CD4-positive, alpha-beta memory T cell (primary cell): Measurements from ENCODE around the gene ARL11. TPM values are rescaled to one million over a fixed set of nuclear protein-coding genes. Genes with fewer than 3 reads are reported as not detected.

Source experiments
- CTCF ChIA-PET: fragments of 350-600 bp; sonication (Branson Sonifier 250); formaldehyde crosslinking; loops from one replicate; lab custom pipeline; 2021; ENCODE audit warnings: inconsistent platforms; ENCODE audit not compliant: partially characterized antibody; lab: Charles Lee
- POLR2A ChIA-PET: fragments of 350-600 bp; sonication (Branson Sonifier 250); formaldehyde crosslinking; loops from one replicate; lab custom pipeline; 2021; ENCODE audit not compliant: partially characterized antibody; lab: Charles Lee
- DNase-seq, 5 donors: peaks; one replicate each; pipeline versions ENCODE4 v3.0.0 to v3.0.0-alpha.2; 2020 to 2022; ENCODE audit warnings: mixed read lengths in 1 of 5
- H3K27ac ChIP-seq: one replicate; pipeline ENCODE4 v1.7.0; 2013; ENCODE audit warnings: low read depth, low read length
- H3K27me3 ChIP-seq: 2 replicates; pipeline ENCODE4 v1.7.0; 2013; ENCODE audit warnings: mild to moderate bottlenecking, low read length, moderate library complexity; ENCODE audit not compliant: insufficient read depth
- H3K36me3 ChIP-seq: 2 replicates; pipeline ENCODE4 v1.7.0; 2013; ENCODE audit warnings: mild to moderate bottlenecking, low read length, moderate library complexity; ENCODE audit not compliant: insufficient read depth
- H3K4me1 ChIP-seq: 2 replicates; pipeline ENCODE4 v1.7.0; 2013; ENCODE audit warnings: mild to moderate bottlenecking, low read length, moderate library complexity; ENCODE audit not compliant: insufficient read depth
- H3K4me3 ChIP-seq, 2 donors: one replicate each; pipeline ENCODE4 v1.7.0; 2013; ENCODE audit warnings: low read length in 2 of 2, mild to moderate bottlenecking in 1 of 2
- H3K9me3 ChIP-seq, 2 donors: one replicate each; pipeline ENCODE4 v1.7.0; 2013; ENCODE audit warnings: low read length in 2 of 2, control low read depth in 1 of 2; ENCODE audit not compliant: control insufficient read depth in 1 of 2
- H3K27ac Mint-ChIP-seq, 7 donors: one replicate each; pipeline ENCODE4 v1.8.0; 2020 to 2021; ENCODE audit warnings: mixed read lengths in 7 of 7, mild to moderate bottlenecking in 6 of 7, inconsistent platforms in 3 of 7, moderate library complexity in 3 of 7
- H3K27me3 Mint-ChIP-seq, 2 donors: one replicate each; pipeline ENCODE4 v1.8.0; 2020 to 2021; ENCODE audit warnings: mixed read lengths in 2 of 2
- H3K36me3 Mint-ChIP-seq, 2 donors: one replicate each; pipeline ENCODE4 v1.8.0; 2020 to 2021; ENCODE audit warnings: mixed read lengths in 2 of 2, inconsistent platforms in 1 of 2, mild to moderate bottlenecking in 1 of 2
- H3K4me1 Mint-ChIP-seq, 4 donors: one replicate each; pipeline ENCODE4 v1.8.0; 2020 to 2021; ENCODE audit warnings: mixed read lengths in 4 of 4, mild to moderate bottlenecking in 1 of 4
- H3K4me3 Mint-ChIP-seq, 8 donors: one replicate each; pipeline ENCODE4 v1.8.0; 2020 to 2021; ENCODE audit warnings: mixed read lengths in 8 of 8, mild to moderate bottlenecking in 7 of 8, moderate library complexity in 6 of 8, inconsistent platforms in 3 of 8
- H3K9me3 Mint-ChIP-seq, 8 donors: one replicate each; pipeline ENCODE4 v1.8.0; 2020 to 2021; ENCODE audit warnings: mixed read lengths in 8 of 8, mild to moderate bottlenecking in 5 of 8, inconsistent platforms in 3 of 8, moderate library complexity in 1 of 8
- intact Hi-C: fragments of 100-400 bp; cut with micrococcal nuclease; formaldehyde crosslinking; loops from one replicate; pipeline ENCODE4 v1.15.1; 2023
- polyA plus RNA-seq, 2 donors: library from polyadenylated mRNA; unstranded; fragments of 300-500 nt; fragmentation: Illumina TruSeq; gene quantifications; one replicate each; pipeline ENCODE4 v1.2.3, GENCODE V29; 2021
- total RNA-seq, 2 experiments: library from RNA; stranded (reverse); gene quantifications; one replicate each; pipeline ENCODE4 v1.2.3, GENCODE V29; 2021

ARL11 gene
- total and polyA plus RNA-seq, 4 experiments from 2014 or later, result 0.15 to 0.55 (median 0.41) TPM

DNA sequence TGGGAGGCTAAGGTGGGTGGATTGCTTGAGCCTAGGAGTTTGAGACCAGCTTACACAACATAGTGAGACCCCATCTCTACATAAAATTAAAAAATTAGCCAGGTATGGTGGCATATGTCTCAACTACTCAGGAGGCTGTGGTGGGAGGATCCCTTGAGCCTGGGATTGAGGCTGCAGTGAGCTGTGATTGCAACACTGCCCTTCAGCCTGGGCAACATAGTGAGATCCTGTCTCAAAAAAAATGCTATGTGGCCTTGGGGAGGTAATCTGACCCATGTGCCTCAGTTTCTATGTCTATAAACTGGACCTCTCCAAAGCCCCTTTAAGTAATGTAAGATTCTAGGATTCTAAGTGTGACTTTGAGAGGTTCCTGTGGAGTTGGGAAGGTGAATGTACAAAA, 25.2 kb downstream of the ARL11 start:
- intact Hi-C loops, result no loop called here
- H3K36me3 Mint-ChIP-seq, result peaks cover 2 to 7% of the 10 kb centered on the region in 2 donors
- H3K4me3 ChIP-seq, result no peak overlapping the region
- no peaks in the 10 kb centered on the region for H3K36me3 ChIP-seq
- H3K4me1 Mint-ChIP-seq, result no peaks in the 10 kb centered on the region
- H3K27ac Mint-ChIP-seq, result no peak overlapping the region
- H3K27ac ChIP-seq, result no peak overlapping the region
- no peaks in the 10 kb centered on the region for H3K9me3 Mint-ChIP-seq
- H3K4me3 Mint-ChIP-seq, result no peak overlapping the region
- DNase-seq, result no peak
- ChIA-PET CTCF (interaction anchor here (1.0 kb wide), 1 partner anchor 13 kb away, joined by 3 read pairs; no protein-coding TSS in a partner anchor), POLR2A (no interaction called here)
- H3K27me3 Mint-ChIP-seq, result no peaks in the 10 kb centered on the region
- no peaks in the 10 kb centered on the region for H3K27me3 ChIP-seq
- H3K9me3 ChIP-seq, result no peaks in the 10 kb centered on the region
- no peaks in the 10 kb centered on the region for H3K4me1 ChIP-seq

DNA sequence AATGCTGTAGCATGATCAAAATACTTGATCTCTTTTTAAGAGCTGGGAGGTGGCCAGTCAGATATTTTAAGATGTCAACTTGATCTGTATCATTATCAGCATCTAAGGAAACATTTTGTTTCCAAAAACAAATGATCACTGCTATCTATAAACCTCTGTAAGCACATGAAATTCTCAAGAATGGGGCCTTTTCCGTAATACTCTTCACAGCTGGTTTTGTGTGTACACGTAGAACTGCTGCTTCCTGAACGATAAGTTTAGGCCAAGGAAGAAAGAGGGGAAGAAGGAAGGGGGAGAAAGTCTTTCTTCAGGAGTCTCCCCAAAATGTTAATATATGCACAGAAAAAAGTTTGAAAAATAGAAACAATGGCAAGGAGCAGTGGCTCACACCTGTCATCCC, 25.7 kb downstream of the ARL11 start:
- no peak overlapping the region for H3K4me3 Mint-ChIP-seq
- H3K27ac Mint-ChIP-seq, result peak overlapping the region in 1 of 7 donors; percentile 48
- DNase-seq, result no peak
- POLR2A ChIA-PET, result no interaction called here
- Histone ChIP-seq H3K27me3 (no peaks in the 10 kb centered on the region), H3K4me3 (no peak overlapping the region), H3K27ac (no peak overlapping the region), H3K9me3 (no peaks in the 10 kb centered on the region), H3K36me3 (no peaks in the 10 kb centered on the region), H3K4me1 (no peaks in the 10 kb centered on the region)
- CTCF ChIA-PET, result interaction anchor here (1.0 kb wide), 1 partner anchor 13 kb away, joined by 3 read pairs; no protein-coding TSS in a partner anchor
- peaks cover 2 to 7% of the 10 kb centered on the region in 2 donors for H3K36me3 Mint-ChIP-seq
- intact Hi-C loops, result no loop called here
- H3K4me1 Mint-ChIP-seq, result no peaks in the 10 kb centered on the region
- H3K9me3 Mint-ChIP-seq, result no peaks in the 10 kb centered on the region
- no peaks in the 10 kb centered on the region for H3K27me3 Mint-ChIP-seq

DNA sequence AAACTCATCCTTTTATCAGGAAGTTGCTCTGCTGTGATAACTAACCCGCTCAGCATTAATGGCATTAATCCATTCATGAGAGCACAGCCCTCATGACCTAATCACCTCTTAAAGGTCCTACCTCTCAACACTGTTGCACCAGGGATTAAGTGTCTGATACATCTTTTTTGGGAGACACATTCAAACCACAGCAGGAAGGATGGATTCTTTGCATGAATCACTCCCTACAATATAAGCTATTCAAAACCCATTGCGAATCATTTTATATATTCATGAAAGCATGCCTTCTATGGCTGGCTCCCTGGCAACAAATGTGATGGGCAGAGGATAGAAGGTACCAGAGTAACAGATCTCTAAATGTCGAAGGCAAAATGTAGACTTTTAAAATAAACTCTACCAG, 27.6 kb downstream of the ARL11 start:
- Mint-ChIP-seq H3K9me3 (no peaks in the 10 kb centered on the region), H3K27ac (peak overlapping the region in 1 of 7 donors; percentile 33)
- CTCF ChIA-PET, result no interaction called here

DNA sequence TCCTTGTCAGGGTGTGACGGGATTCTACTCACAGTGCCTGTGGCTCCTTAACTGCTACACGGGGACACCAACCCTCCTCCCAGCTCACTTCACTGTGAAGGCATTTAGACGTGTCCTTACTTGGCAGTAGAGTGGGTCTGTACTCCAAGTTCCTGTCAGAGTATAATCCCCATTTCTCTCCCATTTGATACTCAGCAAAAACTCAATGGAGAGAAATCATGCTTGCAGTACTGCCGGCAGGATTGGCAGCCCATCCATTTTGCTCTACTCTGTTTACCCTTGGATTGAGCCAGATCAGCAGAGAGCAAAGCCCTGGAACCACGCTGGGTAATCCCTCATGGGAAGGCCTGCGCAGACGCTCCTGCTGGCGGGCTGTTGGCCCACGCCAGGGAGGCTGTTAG, 28.9 kb downstream of the ARL11 start:
- intact Hi-C loops, result no loop called here
- Histone ChIP-seq H3K4me1 (no peaks in the 10 kb centered on the region), H3K9me3 (no peaks in the 10 kb centered on the region), H3K27ac (no peak overlapping the region), H3K36me3 (no peaks in the 10 kb centered on the region), H3K27me3 (no peaks in the 10 kb centered on the region), H3K4me3 (no peak overlapping the region)
- H3K27me3 Mint-ChIP-seq, result no peaks in the 10 kb centered on the region
- peaks cover 8 to 23% of the 10 kb centered on the region in 2 donors for H3K36me3 Mint-ChIP-seq
- H3K27ac Mint-ChIP-seq, result no peak overlapping the region
- H3K4me3 Mint-ChIP-seq, result no peak overlapping the region
- no peak for DNase-seq
- ChIA-PET POLR2A (no interaction called here), CTCF (no interaction called here)
- H3K4me1 Mint-ChIP-seq, result no peaks in the 10 kb centered on the region
- no peaks in the 10 kb centered on the region for H3K9me3 Mint-ChIP-seq

More for the DNA sequence above, 27.6 kb downstream of the ARL11 start:
- Histone ChIP-seq H3K27ac (no peak overlapping the region), H3K9me3 (no peaks in the 10 kb centered on the region), H3K4me1 (no peaks in the 10 kb centered on the region), H3K27me3 (no peaks in the 10 kb centered on the region), H3K4me3 (no peak overlapping the region), H3K36me3 (no peaks in the 10 kb centered on the region)
- peaks cover 2 to 14% of the 10 kb centered on the region in 2 donors for H3K36me3 Mint-ChIP-seq
- POLR2A ChIA-PET, result no interaction called here
- DNase-seq, result no peak
- no peaks in the 10 kb centered on the region for H3K27me3 Mint-ChIP-seq
- intact Hi-C loops, result no loop called here
- H3K4me1 Mint-ChIP-seq, result no peaks in the 10 kb centered on the region
- H3K4me3 Mint-ChIP-seq, result no peak overlapping the region

DNA sequence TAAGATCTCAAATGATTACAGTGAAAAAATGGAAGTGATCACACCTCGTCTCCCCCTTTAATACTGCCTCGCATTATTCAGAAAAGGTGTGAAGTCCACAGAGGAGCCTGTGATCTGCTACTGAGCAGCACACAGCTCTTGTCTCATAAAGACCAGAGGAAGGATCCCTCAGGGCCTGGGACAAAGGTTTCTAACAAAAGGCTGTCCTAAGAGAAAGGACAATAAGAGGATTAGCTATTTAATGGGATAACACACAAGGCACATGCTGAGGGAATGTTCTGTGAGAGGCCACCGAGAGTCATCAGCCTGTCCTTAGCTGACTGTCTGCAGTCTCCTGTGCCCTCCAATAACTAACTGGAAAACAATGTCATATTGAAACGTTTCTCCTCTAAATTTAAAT, 36.3 kb downstream of the ARL11 start:
- no peaks in the 10 kb centered on the region for H3K4me1 ChIP-seq
- ChIA-PET CTCF (interaction anchor here (0.7 kb wide), 1 partner anchor 1538 kb away, joined by 3 read pairs; no protein-coding TSS in a partner anchor), POLR2A (interaction anchor here (1.2 kb wide), 1 partner anchor 27 kb away, joined by 3 read pairs; the partner anchor contains the start of gene EBPL)
- DNase-seq, result no peak
- no peaks in the 10 kb centered on the region for H3K27me3 Mint-ChIP-seq
- no peaks in the 10 kb centered on the region for H3K9me3 Mint-ChIP-seq
- H3K27me3 ChIP-seq, result no peaks in the 10 kb centered on the region
- peaks cover 0 to 1% (median 0%) of the 10 kb centered on the region in 4 donors for H3K4me1 Mint-ChIP-seq
- intact Hi-C loops, result no loop called here
- H3K4me3 Mint-ChIP-seq, result no peak overlapping the region
- H3K36me3 Mint-ChIP-seq, result peaks cover 28 to 43% of the 10 kb centered on the region in 2 donors
- no peak overlapping the region for H3K27ac ChIP-seq
- no peaks in the 10 kb centered on the region for H3K9me3 ChIP-seq
- H3K27ac Mint-ChIP-seq, result no peak overlapping the region
- no peak overlapping the region for H3K4me3 ChIP-seq
- peaks cover 8% of the 10 kb centered on the region for H3K36me3 ChIP-seq

DNA sequence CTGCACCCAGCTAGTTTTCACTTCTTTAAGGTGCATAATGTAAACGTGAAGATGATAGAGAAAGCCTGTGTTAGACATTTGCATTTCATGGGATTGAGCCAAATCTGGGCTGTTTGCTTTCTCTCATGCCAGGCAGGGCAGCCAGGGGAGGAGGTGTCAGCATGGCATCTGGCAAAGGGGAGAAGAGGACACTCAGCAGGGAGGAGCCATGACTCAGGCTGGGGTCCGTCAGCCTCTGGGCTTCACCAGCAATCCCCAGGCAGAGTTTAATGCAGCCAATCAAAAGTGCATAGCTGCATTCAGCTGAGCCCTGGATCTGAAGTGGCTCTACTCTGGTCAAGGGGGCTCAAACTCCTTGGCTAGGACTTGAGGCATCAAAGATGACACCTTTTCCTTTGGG, 39.5 kb downstream of the ARL11 start:
- Mint-ChIP-seq H3K4me1 (peaks cover 0 to 1% (median 0%) of the 10 kb centered on the region in 4 donors), H3K27me3 (no peaks in the 10 kb centered on the region), H3K9me3 (no peaks in the 10 kb centered on the region), H3K4me3 (no peak overlapping the region), H3K27ac (peak overlapping the region in 1 of 7 donors; percentile 22), H3K36me3 (peaks cover 21 to 29% of the 10 kb centered on the region in 2 donors)
- ChIA-PET CTCF (no interaction called here), POLR2A (no interaction called here)
- no peak for DNase-seq
- no peaks in the 10 kb centered on the region for H3K9me3 ChIP-seq
- intact Hi-C loops, result no loop called here
- H3K4me1 ChIP-seq, result no peaks in the 10 kb centered on the region
- H3K4me3 ChIP-seq, result no peak overlapping the region
- H3K36me3 ChIP-seq, result peaks cover 8% of the 10 kb centered on the region
- no peaks in the 10 kb centered on the region for H3K27me3 ChIP-seq
- no peak overlapping the region for H3K27ac ChIP-seq

DNA sequence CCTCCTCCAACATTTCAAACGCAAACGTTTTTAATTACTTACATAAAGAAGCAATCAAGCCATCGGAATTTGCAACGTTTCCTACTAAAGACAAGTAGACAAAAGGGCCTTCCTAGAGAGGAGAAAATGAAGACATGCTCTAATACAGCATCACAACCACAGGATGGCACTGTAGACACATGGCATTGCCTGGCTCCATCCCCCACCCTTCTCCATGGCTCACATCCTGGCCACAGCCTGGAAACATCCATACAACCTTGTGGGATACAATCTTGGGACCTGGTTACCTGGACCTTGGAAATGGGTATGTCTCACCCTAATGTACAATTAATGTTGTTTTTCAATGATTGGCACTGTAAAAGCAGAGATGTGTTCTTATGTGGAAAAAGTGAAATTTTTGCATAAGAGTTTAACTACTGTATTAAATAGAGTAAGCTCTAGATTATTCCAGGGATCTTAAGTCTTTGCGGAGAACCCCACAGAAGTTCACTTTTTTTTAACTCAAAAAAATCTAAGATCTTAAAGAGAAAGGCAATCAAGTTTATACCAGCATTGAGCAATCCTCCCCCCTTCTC, 41.5 kb downstream of the ARL11 start:
- H3K36me3 Mint-ChIP-seq, result peaks cover 16 to 26% of the 10 kb centered on the region in 2 donors
- H3K9me3 Mint-ChIP-seq, result peaks cover 0 to 2% (median 0%) of the 10 kb centered on the region in 8 donors
- peak in 2 of 5 donors; percentile 21 to 35 for DNase-seq
- ChIA-PET CTCF (interaction anchor here (1.5 kb wide), 2 partner anchors 121 to 1242 kb away, joined by 3 read pairs; no protein-coding TSS in a partner anchor), POLR2A (no interaction called here)
- Histone ChIP-seq H3K36me3 (peaks cover 8% of the 10 kb centered on the region), H3K27ac (no peak overlapping the region), H3K4me3 (no peak overlapping the region), H3K9me3 (no peaks in the 10 kb centered on the region), H3K27me3 (no peaks in the 10 kb centered on the region), H3K4me1 (no peaks in the 10 kb centered on the region)
- no peak overlapping the region for H3K4me3 Mint-ChIP-seq
- peaks cover 0 to 1% (median 0%) of the 10 kb centered on the region in 4 donors for H3K4me1 Mint-ChIP-seq
- intact Hi-C loops, result no loop called here
- H3K27me3 Mint-ChIP-seq, result no peaks in the 10 kb centered on the region
- H3K27ac Mint-ChIP-seq, result peak overlapping the region in 1 of 7 donors; percentile 77
